CD4-positive, alpha-beta T cell treated with Interleukin-15 for 4 hours (primary cell): ENCODE data around the gene ANXA11.
"Not testable (repeated sequence)": the region's sequence is repeated elsewhere in the genome, so short reads cannot be mapped to it uniquely, and the experiment has no call there.

Experiments used
- DNase-seq: peaks from one replicate; pipeline ENCODE4 v3.0.0-alpha.2; 2020; ENCODE audit warnings: low spot score

The ANXA11 gene

GRCh38 chr10:80144696-80145131 lies 60.6 kb downstream of the ANXA11 start:
- DNase-seq = no peak

GRCh38 chr10:80144067-80144695 lies 61.2 kb downstream of the ANXA11 start:
- peak; percentile 12 for DNase-seq

GRCh38 chr10:80141696-80142460 lies 63.5 kb downstream of the ANXA11 start:
- no peak for DNase-seq

GRCh38 chr10:80140251-80140650 lies 65.1 kb downstream of the ANXA11 start:
- no peak for DNase-seq

- no peak for DNase-seq
These were observed 66.1 kb downstream of the ANXA11 start for GRCh38 chr10:80139265-80139664.

- DNase-seq = no peak
These were observed 67.4 kb downstream of the ANXA11 start for GRCh38 chr10:80137920-80138319.

- DNase-seq = no peak
These were observed 68.1 kb downstream of the ANXA11 start for GRCh38 chr10:80137031-80137862.

- no peak for DNase-seq
These were observed 69.2 kb downstream of the ANXA11 start for GRCh38 chr10:80136134-80136571.

GRCh38 chr10:80133687-80134086 lies 71.7 kb downstream of the ANXA11 start:
- not testable (repeated sequence) for DNase-seq

GRCh38 chr10:80133206-80133605 lies 72.1 kb downstream of the ANXA11 start:
- DNase-seq = no peak

GRCh38 chr10:80132299-80133139 lies 72.8 kb downstream of the ANXA11 start, which contains the start of gene PLAC9:
Gene PLAC9 (plus strand): TSS chr10:80132730. CDS start chr10:80132763, 33 bp downstream.
- no peak for DNase-seq

- no peak for DNase-seq
These were observed 73.8 kb downstream of the ANXA11 start for GRCh38 chr10:80131499-80131901.

GRCh38 chr10:80126876-80127275 lies 78.5 kb downstream of the ANXA11 start:
- no peak for DNase-seq

- no peak for DNase-seq
These were observed 82.6 kb downstream of the ANXA11 start for GRCh38 chr10:80122746-80123145.

- DNase-seq = no peak
These were observed 83.1 kb downstream of the ANXA11 start for GRCh38 chr10:80122110-80122710.

- no peak for DNase-seq
These were observed 86.7 kb downstream of the ANXA11 start for GRCh38 chr10:80118669-80119068.

- DNase-seq = no peak
These were observed 94.4 kb downstream of the ANXA11 start for GRCh38 chr10:80110986-80111385.

- no peak for DNase-seq
These were observed 96.6 kb downstream of the ANXA11 start for GRCh38 chr10:80108576-80109239.

- peak; percentile 28 for DNase-seq
These were observed 101.0 kb downstream of the ANXA11 start for GRCh38 chr10:80104066-80104926.
